ENCODE results near the gene HELQ.

Gene HELQ

GRCh38 chr4:83371235-83371634 is 84.4 kb downstream of the HELQ start:
- DNase-seq, result no peak

GRCh38 chr4:83370640-83370906 is 85.0 kb downstream of the HELQ start:
- no peak for DNase-seq

- no peak for DNase-seq
Measured at GRCh38 chr4:83369831-83370639, 85.6 kb downstream of the HELQ start.

GRCh38 chr4:83364312-83364711 is 91.3 kb downstream of the HELQ start:
- no peak for DNase-seq

- DNase-seq, result no peak
Measured at GRCh38 chr4:83362492-83363329, 92.9 kb downstream of the HELQ start.

GRCh38 chr4:83361416-83362103 is 94.1 kb downstream of the HELQ start:
- no peak for DNase-seq

GRCh38 chr4:83360018-83360417 is 95.6 kb downstream of the HELQ start:
- DNase-seq, result no peak

- no peak for DNase-seq
Measured at GRCh38 chr4:83358410-83358809, 97.2 kb downstream of the HELQ start.
